ENCODE results near the gene FANCC. TPM values are rescaled to one million over a fixed set of nuclear protein-coding genes. Genes with fewer than 3 reads are reported as not detected.
A peak's percentile ranks its signal among the peaks of the same experiment; 100 is the strongest.

Gene FANCC
- total RNA-seq, 1 experiment from 2014 or later, result 7.9 TPM

DNA sequence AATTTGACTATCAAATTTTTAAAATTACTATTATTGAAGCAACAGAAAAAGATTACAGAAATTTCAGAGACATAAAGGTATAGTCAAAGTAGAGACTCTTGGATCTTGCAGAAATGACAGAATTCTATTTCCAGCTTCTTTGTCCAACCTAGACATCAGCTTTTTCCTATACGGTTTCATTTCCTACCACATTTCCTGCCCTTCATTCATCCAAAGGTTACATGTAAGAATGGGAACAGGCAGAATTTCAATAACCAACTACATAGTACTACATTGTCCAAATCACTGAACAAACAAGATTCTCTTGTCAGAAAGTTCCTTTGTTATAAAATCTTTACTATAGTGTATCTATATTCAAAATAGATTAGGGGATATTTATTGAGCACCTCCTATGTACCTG is 124.9 kb downstream of the FANCC start:
- DNase-seq (ENCODE audit: low read depth), result no peak

GRCh38 chr9:95190413-95190812 is 127.1 kb downstream of the FANCC start:
- no peak for DNase-seq (ENCODE audit: low read depth)

DNA sequence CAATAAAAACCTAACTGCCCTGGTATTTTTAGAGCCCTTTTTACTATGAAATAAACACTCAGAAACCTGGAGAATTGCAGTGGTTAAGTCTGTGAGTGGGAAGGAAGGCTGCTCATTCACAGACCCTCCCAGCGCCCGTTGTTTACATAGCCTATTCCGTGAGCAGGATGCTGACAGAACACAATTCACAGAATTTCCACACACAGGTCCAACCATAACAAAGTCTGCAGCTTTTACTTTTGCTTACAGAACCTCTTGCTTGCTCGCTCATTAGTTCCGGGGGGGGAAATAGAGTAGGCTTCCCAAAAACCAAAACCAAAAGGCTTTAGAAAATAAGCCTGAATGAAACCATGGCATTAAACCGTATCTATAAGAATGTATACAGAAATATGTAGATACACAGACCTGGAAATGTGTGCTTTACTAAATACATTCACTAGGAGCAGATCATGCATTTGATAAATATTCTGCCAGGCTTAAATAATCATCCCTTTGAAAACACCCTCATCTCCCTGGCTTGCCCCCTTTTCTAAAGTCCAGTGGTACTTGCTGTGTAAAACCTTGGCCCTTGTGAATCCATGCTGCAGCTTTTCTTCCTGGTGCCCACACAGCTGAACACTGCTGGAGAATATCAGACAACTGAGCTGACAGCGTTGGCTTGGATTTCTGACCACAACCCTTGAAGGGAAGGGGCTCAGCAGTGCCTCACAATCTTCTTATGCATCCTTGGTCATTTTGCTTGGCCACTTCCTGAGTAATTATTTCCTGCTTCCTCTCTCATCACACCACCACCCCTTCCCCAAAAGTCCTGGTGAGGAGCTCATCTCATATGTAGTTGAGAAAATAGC is 128.0 kb downstream of the FANCC start:
- no peak for DNase-seq (ENCODE audit: low read depth)

GRCh38 chr9:95188459-95188858 is 129.1 kb downstream of the FANCC start:
- no peak for DNase-seq (ENCODE audit: low read depth)

GRCh38 chr9:95185956-95186355 is 131.6 kb downstream of the FANCC start:
- no peak for DNase-seq (ENCODE audit: low read depth)

DNA sequence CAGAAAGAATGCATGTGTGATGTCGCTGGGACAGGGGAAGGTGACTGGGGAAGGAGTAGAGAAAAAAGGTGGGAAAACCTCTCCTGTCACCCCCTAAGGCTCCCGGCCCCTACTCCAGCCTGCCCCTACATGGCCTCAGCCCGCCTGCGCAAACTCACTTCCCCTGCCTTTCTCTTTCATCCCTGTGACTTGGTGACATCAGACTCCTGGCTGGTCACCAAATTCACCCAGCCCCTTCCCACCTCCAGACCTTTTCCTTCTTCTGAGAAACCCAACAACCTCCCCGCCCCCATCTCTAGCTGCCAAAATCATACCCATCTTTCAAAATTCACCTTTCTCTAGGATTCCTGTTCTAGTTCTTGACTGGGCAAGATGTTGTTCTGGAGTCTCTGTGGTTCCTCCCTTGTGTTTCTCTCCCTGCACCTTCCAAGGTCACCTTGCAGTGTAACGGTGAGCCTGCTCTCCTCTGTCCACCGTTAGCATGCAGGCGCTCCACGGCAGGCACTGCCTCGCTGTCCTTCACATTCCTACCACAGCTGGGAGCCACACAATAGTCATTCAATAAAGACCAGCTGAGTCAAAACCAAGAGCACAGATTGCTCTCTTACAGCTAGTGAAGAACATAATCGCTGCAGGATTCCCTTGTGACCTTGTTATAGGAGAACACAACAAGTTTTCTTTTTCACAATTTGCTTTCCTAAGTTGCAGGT is 134.5 kb downstream of the FANCC start:
- DNase-seq (ENCODE audit: low read depth), result no peak

DNA sequence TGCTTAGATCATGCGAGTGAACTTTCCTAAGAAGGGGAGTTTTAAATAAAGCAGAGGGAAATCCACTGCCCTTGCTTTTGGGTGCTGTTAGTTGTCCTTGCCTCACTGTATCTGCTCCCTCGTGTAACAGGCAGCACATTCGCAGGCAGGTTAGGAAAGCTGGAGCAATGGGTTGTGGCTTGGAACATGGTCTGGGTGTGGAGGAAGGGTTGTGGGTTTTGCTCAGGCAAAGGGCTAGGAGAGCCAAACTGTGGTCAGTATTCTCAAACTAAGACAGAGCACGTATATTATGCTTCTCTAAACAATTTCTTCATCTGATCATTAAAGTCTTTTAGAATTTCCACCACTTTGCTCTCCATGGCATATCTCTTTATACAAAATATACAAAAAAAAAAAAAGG is 135.7 kb downstream of the FANCC start:
- no peak for DNase-seq (ENCODE audit: low read depth)

GRCh38 chr9:95181226-95181818 is 136.2 kb downstream of the FANCC start:
- DNase-seq (ENCODE audit: low read depth), result peak; percentile 11

DNA sequence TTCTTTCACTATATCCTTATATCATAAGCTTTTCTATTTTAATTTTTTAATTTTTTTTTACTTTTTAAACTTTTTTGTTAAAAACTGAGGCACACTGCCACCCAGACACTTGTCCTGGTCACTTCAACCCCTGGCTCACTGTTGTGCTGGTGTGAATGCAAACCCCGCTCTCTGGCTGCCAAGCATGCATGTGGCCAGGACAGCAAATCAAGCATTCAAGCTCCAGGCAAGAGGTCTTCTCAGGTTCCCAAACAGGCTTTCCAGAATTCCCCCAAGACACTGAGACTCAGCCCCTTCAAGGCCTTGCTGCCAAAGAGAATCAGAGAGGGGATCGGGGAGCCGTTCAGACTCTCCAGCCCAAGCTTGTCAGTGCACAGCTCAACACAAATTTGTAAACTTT is 139.9 kb downstream of the FANCC start:
- DNase-seq (ENCODE audit: low read depth), result no peak

DNA sequence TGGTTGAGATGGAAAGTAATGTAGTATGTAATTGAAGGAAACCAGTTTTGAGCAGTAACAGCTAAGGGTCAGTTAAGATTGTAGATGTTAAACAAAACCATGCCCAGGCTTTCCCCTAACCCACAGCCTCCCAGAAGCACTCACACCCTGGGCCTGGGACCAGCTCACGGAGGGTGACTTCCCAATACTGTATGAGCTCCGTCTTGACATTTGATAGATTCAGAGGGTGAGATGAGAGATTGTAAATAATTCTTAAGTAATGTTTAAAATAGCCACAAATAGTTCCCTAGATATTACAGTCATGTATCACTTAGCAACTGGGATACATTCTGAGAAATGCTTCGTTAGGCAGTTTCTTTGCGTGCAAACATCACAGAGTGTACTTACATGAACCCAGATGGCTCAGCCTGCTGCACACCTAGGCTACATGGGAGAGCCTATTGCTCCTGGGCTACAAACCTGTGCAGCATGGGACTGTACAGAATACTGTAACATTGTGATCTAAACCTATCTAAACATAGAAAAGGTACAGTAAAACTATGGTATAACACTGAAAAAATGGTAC is 140.7 kb downstream of the FANCC start:
- no peak for DNase-seq (ENCODE audit: low read depth)

DNA sequence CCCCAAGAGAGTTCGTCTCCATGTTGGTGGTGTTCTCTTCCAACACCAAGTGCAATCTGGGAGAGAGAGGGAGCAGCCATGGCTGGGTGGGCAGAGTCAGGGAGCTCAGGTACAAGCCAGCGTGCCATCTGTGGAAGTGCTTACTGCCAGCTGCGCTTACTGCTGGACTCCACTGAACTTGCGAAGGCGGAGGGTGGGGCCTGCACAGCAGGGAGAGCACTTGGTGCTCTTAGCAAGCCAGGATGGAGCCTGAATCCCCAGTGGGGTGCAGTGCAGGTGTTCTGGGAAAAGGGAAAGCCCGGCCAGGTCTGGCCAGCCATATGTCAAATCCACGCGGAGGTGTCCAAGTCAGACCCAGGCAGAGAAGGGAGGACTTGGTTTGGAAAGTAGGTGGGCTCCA is 142.0 kb downstream of the FANCC start:
- no peak for DNase-seq (ENCODE audit: low read depth)

DNA sequence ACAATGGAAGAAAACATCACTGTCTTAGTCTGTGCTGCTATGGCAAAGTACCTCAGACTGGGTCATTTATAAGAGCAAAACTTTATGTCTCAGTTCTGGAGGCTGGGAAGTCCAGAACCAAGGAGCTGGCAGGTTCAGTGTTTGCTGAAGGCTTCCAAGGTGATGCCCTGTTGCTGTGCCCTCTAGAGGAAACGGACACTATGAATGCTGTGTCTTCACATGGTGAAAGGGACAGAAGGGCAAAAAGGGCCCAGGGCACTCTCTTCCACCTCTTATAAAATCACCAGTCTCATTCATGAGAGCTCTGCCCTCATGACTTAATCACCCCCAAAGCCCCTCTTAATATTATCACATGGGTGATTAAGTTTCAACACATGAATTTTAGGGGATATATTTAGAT is 143.5 kb downstream of the FANCC start:
- no peak for DNase-seq (ENCODE audit: low read depth)

GRCh38 chr9:95171596-95171995 is 145.9 kb downstream of the FANCC start:
- no peak for DNase-seq (ENCODE audit: low read depth)

DNA sequence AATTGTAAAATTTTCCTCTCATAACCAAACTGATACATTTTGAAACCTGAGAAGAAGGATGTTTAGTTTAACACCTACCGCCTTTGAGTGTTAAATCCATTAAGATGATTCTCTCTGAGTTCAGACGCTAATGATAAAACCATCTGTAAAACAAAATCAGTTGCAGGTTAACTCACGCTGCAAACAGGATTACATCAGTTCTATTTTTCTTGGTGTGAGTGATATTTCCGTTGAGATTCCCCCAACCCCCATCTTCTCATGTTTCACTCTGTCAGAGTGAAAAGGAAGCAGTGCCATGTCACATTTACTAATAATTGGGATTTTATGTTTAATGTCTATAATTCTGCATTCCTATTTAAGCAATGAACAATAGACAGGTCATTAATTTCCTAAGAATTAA is 146.5 kb downstream of the FANCC start:
- DNase-seq (ENCODE audit: low read depth), result peak; percentile 42

DNA sequence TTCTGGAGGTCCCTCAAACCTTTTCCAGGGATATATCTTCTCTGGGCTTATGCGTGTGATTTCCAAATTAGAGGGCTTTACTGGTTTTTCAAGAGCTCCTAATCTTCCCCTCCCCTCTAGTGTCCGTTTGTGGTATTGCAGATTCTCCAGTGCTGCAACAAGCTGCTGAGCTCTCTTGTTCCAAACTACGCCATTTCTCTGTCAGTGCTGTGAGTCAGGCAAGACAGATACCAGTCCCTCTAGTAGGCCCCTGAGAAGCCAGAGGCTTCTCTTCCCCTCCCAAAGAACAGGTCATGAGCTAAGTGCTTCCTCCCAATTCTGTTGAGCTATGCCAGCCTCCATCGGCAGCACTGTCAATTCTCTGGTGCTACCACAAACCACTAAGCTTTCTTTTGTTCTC is 149.5 kb downstream of the FANCC start:
- peak; percentile 87 for DNase-seq (ENCODE audit: low read depth)

DNA sequence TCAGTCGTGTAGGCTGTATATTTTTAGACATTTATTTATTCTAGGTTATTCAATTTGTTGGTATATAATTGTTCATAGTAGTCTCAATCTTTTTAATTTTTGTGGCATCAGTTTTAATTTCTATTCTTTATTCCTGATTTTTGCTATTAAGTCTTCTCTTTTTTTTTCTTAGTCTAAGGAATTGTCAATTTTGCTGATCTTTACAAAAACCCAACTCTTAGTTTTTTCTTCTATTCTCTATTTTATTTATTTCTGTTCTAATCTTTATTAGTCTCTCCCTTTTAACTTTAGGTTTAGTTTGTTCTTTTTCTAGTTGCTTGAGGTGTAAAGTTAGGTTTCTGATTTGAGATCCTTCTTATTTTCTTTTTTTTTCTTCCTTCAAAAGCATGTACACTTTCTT is 152.5 kb downstream of the FANCC start:
- no peak for DNase-seq (ENCODE audit: low read depth)

DNA sequence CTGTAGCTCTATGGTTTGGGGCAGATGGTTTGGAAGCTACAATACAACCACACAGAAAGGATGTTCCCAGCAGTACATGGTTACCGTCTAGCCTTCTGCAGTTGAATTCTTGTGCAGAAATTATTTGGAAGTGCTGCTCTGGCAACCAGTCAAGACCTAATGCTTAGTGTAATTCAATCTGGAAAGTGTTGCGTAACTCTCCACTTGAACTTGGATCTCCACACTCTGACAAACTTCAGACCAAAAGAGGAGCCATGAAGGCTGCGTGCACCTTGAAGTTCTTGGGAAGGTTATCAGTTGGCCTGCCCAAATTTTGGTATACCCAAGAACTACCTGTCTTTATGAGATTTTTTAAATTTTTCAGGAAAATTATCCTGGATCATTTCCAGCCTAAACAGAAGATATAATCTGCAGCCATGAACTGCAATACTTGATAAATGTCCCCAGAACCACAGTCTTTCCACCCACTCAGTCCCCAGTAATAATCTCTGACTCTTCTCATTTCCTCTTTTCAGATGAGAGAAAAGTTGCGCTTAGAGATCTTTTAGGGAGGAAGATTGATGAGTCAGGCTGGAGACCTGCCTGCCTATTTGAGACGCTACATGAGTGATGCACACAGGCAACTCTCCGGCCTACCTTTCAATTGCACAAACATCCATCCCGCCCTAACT is 159.9 kb downstream of the FANCC start:
- peak; percentile 32 for DNase-seq (ENCODE audit: low read depth)

DNA sequence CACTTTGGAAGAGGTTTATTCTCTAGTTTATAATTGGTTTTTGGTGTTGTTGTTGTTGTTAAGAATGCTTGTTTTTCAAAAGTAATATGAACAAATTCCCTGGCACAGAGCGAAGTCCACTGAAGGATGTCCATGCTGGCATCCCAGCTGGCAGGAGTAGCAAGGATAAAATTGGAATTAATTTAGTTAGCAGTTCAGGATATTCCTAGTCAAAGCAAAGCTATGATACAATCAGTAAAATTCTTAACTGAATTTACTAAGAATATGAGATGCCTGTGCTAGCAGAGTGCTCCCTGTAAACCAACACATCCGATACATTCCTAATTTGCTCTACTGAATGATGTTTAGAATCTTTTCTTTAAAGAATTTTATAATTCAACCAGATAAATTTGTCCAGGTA is 161.4 kb downstream of the FANCC start:
- DNase-seq (ENCODE audit: low read depth), result no peak

DNA sequence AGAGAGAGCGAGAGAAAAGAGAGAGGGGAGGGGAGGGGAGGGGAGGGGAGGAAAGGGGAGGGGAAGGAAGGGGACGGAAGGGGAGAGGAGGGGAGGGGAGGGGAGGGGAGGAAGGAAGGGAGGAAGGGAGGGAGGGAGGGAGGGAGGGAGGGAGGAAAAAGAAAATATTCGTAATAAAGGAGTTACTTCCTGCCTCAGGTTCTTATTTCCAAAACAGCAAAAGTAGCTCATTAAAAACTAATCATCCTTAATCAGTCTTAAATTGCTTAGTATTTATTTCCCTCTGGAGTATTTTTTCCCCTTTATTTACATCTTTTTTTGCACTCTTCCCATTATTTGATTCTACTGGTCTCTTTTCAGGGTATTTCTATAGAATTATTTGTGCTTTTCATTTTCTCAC is 162.3 kb downstream of the FANCC start:
- DNase-seq (ENCODE audit: low read depth), result no peak

- DNase-seq (ENCODE audit: low read depth), result no peak
Observed at GRCh38 chr9:95150903-95151302, 166.6 kb downstream of the FANCC start.

GRCh38 chr9:95148208-95148520 is 169.3 kb downstream of the FANCC start:
- no peak for DNase-seq (ENCODE audit: low read depth)

Data from RPMI7951 (cell line).